ENCODE measurements around the gene DNAJC13. TPM values are rescaled to one million over a fixed set of nuclear protein-coding genes. Genes with fewer than 3 reads are reported as not detected.

The DNAJC13 gene
- total RNA-seq, 1 experiment from 2014 or later: 18.1 TPM

DNA sequence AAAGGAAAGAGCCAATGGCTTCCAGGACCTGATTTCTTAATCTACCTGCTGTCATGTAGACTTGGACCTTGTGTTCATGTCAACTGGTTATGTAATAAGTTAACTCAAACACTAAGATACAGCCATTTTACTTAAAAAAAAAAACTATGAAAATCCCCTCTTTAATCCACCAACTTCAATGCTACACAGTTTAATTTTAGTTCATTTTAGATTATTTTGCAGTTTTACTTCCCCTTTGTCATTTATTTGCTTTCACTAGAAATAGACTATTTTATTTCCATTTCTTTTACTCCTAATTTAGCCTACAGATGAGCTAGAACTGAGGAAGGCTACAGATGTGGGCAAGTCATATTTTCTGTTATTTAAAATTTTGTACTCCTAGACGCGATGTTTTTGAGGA is 10.7 kb upstream of the DNAJC13 start:
- Histone ChIP-seq H3K79me2 (ENCODE audit: insufficient read depth, low read length) (no peaks in the 10 kb centered on the region), H3K79me1 (ENCODE audit: insufficient read depth, low read depth, low read length, poor library complexity, severe bottlenecking) (no peaks in the 10 kb centered on the region), H2BK5ac (ENCODE audit: insufficient read length, low read length) (no peak overlapping the region), H2BK20ac (ENCODE audit: low read depth, low read length, poor library complexity, severe bottlenecking) (no peak overlapping the region), H3K9me3 (ENCODE audit: control insufficient read depth, low read depth, low read length) (no peaks in the 10 kb centered on the region), H3K23ac (ENCODE audit: insufficient read length, low read depth, low read length) (no peak overlapping the region), H3K18ac (ENCODE audit: insufficient read length, low read depth, low read length) (no peak overlapping the region), H3K4ac (ENCODE audit: low read depth, low read length) (no peak overlapping the region), H3K27me3 (ENCODE audit: insufficient read depth, low read length) (no peaks in the 10 kb centered on the region), H4K91ac (ENCODE audit: insufficient read length, low read depth, low read length) (no peak overlapping the region), H2AFZ (ENCODE audit: low read length) (no peak overlapping the region), H3K14ac (ENCODE audit: insufficient read depth, low read length) (no peak overlapping the region), H2BK15ac (ENCODE audit: low read depth, low read length) (no peak overlapping the region), H2BK12ac (ENCODE audit: insufficient read length, low read depth, low read length) (no peak overlapping the region), H4K8ac (replicated peaks; ENCODE audit: insufficient read length, low read depth, low read length) (no peak overlapping the region), H3K56ac (ENCODE audit: insufficient read length, low read depth, low read length) (no peak overlapping the region), H3K4me1 (ENCODE audit: insufficient read depth, low read length) (no peaks in the 10 kb centered on the region), H3K4me2 (ENCODE audit: insufficient read depth, insufficient read length, low read length) (no peak overlapping the region), H2AK5ac (ENCODE audit: insufficient read length, low read length) (no peak overlapping the region), H4K20me1 (ENCODE audit: control insufficient read depth, insufficient read depth, insufficient read length) (no peaks in the 10 kb centered on the region), H3K23me2 (ENCODE audit: insufficient read length, low read depth, low read length, poor library complexity, severe bottlenecking) (no peaks in the 10 kb centered on the region), H2BK120ac (ENCODE audit: low read depth, low read length, poor library complexity, severe bottlenecking) (no peak overlapping the region), H3T11ph (ENCODE audit: low read length) (no peak overlapping the region), H3K27ac (ENCODE audit: insufficient read length, low read depth, low read length) (no peak overlapping the region), H3K9ac (ENCODE audit: extremely low read depth, insufficient read length, low read length) (no peak overlapping the region), H4K5ac (ENCODE audit: insufficient read length, low read depth, low read length) (no peak overlapping the region)
- WGBS (ENCODE audit: extremely low coverage, insufficient read length, low lambda C conversion rate): no CpG with 5 or more reads among the region's 2 CpGs
- TF ChIP-seq, protein P1, sequence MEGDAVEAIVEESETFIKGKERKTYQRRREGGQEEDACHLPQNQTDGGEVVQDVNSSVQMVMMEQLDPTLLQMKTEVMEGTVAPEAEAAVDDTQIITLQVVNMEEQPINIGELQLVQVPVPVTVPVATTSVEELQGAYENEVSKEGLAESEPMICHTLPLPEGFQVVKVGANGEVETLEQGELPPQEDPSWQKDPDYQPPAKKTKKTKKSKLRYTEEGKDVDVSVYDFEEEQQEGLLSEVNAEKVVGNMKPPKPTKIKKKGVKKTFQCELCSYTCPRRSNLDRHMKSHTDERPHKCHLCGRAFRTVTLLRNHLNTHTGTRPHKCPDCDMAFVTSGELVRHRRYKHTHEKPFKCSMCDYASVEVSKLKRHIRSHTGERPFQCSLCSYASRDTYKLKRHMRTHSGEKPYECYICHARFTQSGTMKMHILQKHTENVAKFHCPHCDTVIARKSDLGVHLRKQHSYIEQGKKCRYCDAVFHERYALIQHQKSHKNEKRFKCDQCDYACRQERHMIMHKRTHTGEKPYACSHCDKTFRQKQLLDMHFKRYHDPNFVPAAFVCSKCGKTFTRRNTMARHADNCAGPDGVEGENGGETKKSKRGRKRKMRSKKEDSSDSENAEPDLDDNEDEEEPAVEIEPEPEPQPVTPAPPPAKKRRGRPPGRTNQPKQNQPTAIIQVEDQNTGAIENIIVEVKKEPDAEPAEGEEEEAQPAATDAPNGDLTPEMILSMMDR (conservative IDR thresholded peaks at IDR 0.05): no peak
- no peak for DNase-seq
- Mint-ChIP-seq H3K36me3 (ENCODE audit: insufficient read depth in 1 of 3, low read depth in 3 of 3) (no peaks in the 10 kb centered on the region), H3K4me3 (no peak overlapping the region), H3K4me1 (no peaks in the 10 kb centered on the region), H3K27me3 (ENCODE audit: low read depth) (no peaks in the 10 kb centered on the region), H3K9me3 (no peaks in the 10 kb centered on the region), H3K27ac (no peak overlapping the region)
